ENCODE data around the gene STX18. TPM values are rescaled to one million over a fixed set of nuclear protein-coding genes. Genes with fewer than 3 reads are reported as not detected.

Gene STX18
- total RNA-seq, 4 donors from 2014 or later: 23.8 to 42.1 (median 27.2) TPM

DNA sequence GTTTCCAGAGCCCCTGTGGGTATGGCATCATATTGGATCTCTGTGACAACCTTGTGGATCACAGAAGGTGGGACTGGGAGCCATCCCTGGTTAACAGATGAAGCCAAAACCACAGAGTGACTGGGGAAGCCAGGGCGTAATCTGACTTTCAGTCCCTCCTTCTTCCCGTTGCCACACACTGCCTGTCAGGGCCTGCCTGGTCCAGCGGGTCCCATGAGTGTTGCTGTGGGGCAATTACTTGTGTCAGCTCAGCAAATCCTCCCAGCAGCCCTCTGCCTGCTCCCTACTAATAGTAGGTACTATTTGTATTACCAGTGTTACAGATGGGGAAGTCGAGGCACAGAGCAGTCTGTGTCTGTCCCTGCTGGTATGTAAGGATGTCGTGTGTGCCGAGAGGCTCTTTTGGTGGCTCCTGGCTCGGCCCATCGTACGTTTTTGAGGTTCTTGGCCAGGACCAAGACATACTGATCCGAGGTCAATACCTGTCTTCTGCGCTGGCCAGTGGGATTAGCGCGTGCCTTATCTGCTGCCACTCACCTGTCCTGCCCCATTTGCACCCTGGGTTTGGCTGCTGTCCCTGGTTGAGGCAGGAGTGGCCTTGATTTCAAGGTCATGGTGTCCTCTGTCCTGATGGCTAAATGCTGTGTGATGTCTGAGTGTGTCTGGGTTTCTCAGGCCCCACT is 149.2 kb downstream of the STX18 start:
- 83 to 93% methylated on average over 7 to 11 of the region's 13 CpGs for WGBS, 2 donors
- no peak for DNase-seq
- peaks cover 4% of the 10 kb centered on the region for H3K27me3 ChIP-seq
- intact Hi-C loops (cut with DNase I): no loop called here
- TF ChIP-seq POLR2A (IDR thresholded peaks at IDR 0.05): no peak
- TF ChIP-seq, protein P1, sequence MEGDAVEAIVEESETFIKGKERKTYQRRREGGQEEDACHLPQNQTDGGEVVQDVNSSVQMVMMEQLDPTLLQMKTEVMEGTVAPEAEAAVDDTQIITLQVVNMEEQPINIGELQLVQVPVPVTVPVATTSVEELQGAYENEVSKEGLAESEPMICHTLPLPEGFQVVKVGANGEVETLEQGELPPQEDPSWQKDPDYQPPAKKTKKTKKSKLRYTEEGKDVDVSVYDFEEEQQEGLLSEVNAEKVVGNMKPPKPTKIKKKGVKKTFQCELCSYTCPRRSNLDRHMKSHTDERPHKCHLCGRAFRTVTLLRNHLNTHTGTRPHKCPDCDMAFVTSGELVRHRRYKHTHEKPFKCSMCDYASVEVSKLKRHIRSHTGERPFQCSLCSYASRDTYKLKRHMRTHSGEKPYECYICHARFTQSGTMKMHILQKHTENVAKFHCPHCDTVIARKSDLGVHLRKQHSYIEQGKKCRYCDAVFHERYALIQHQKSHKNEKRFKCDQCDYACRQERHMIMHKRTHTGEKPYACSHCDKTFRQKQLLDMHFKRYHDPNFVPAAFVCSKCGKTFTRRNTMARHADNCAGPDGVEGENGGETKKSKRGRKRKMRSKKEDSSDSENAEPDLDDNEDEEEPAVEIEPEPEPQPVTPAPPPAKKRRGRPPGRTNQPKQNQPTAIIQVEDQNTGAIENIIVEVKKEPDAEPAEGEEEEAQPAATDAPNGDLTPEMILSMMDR (IDR thresholded peaks at IDR 0.05): no peak
- H3K4me3 ChIP-seq (replicated peaks in 1 of 3): no peak overlapping the region
- no peaks in the 10 kb centered on the region for H3K9me3 ChIP-seq
- H3K27ac ChIP-seq: no peak overlapping the region
- H3K36me3 ChIP-seq: no peaks in the 10 kb centered on the region
- peaks cover 2 to 3% of the 10 kb centered on the region in 2 donors for H3K4me1 ChIP-seq

DNA sequence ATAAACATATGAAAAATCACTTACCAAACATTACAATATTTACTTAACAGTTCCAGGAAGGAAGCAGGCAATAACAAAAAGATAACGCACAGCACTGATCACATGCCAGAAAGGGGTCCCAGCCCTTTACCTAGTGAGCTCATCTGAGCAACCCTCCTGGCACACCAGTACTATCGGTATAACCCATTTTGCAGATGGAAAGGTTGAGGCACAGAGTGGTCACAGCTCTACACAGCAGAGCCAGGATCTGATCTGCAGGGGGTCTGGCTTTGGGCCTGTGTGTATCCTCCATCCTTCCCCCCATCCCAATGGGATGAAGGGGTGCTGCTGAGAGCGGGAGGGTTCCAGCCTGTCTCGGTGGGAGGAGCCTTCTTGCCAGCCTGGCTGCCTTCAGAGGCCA is 150.0 kb downstream of the STX18 start:
- no peak overlapping the region for H3K27ac ChIP-seq

GRCh38 chr4:4390515-4391240 is 151.2 kb downstream of the STX18 start:
- H3K4me1 ChIP-seq: peaks cover 7 to 18% of the 10 kb centered on the region in 2 donors
- WGBS, 2 donors: 77 to 78% methylated on average over 5 to 11 of the region's 11 CpGs
- no peaks in the 10 kb centered on the region for H3K9me3 ChIP-seq
- no peak overlapping the region for H3K27ac ChIP-seq
- no peak for TF ChIP-seq POLR2A (IDR thresholded peaks at IDR 0.05)
- TF ChIP-seq, protein P1 (IDR thresholded peaks at IDR 0.05): no peak
- no peak overlapping the region for H3K4me3 ChIP-seq (replicated peaks in 1 of 3)
- H3K36me3 ChIP-seq: no peaks in the 10 kb centered on the region
- H3K27me3 ChIP-seq: peaks cover 9% of the 10 kb centered on the region
- intact Hi-C loops (cut with DNase I): no loop called here
- no peak for DNase-seq

More for the DNA sequence above, 150.0 kb downstream of the STX18 start:
- no peak for TF ChIP-seq POLR2A (IDR thresholded peaks at IDR 0.05)
- TF ChIP-seq, protein P1 (IDR thresholded peaks at IDR 0.05): no peak
- H3K36me3 ChIP-seq: no peaks in the 10 kb centered on the region
- 88 to 90% methylated on average over 4 of the region's 4 CpGs for WGBS, 2 donors
- no peak overlapping the region for H3K4me3 ChIP-seq (replicated peaks in 1 of 3)
- peaks cover 9% of the 10 kb centered on the region for H3K27me3 ChIP-seq
- no peak for DNase-seq
- no peaks in the 10 kb centered on the region for H3K9me3 ChIP-seq
- intact Hi-C loops (cut with DNase I): no loop called here
- H3K4me1 ChIP-seq: peaks cover 7 to 11% of the 10 kb centered on the region in 2 donors

DNA sequence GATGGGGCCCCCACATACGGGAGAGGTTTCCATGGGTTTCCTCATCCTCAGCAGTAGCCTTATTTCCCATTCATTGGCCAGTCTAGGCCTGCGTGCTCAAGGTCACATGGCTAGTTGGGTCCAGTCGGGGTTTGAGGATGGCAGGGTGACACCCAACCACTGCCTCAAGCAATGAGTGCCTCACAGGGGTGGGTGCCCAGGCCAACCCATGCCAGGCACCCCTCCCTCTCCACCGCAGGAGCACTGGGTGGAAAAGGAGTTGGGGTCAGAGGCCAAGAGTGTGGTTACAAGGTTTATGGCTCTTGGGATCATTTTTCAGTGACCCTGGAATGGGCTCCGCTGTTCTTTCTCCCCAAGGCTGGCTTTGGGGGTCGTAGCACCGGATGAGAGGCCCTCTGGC is 151.8 kb downstream of the STX18 start:
- TF ChIP-seq, protein P1 (IDR thresholded peaks at IDR 0.05): no peak
- TF ChIP-seq POLR2A (IDR thresholded peaks at IDR 0.05): no peak
- intact Hi-C loops (cut with DNase I): no loop called here
- no peak overlapping the region for H3K27ac ChIP-seq
- no peak for DNase-seq
- no peaks in the 10 kb centered on the region for H3K36me3 ChIP-seq
- H3K4me3 ChIP-seq (replicated peaks in 1 of 3): no peak overlapping the region
- H3K27me3 ChIP-seq: peaks cover 9% of the 10 kb centered on the region
- 83 to 87% methylated on average over 7 of the region's 7 CpGs for WGBS, 2 donors
- peaks cover 7 to 18% of the 10 kb centered on the region in 2 donors for H3K4me1 ChIP-seq
- no peaks in the 10 kb centered on the region for H3K9me3 ChIP-seq

Measured in thyroid gland (tissue), 4 donors.